ENCODE results near the gene C22orf31. TPM values are rescaled to one million over a fixed set of nuclear protein-coding genes. Genes with fewer than 3 reads are reported as not detected.

The C22orf31 gene
- not detected in 2 replicates for total RNA-seq

GRCh38 chr22:29061773-29062172 is at the start of gene C22orf31:
C22orf31 (minus strand) TSS chr22:29061831; CDS start chr22:29061792, 39 bp downstream.
- Mint-ChIP-seq H3K4me1 (peaks cover 1% of the 10 kb centered on the region), H3K27ac (no peak within 1 kb of the TSS), H3K27me3 (peaks cover 55% of the 10 kb centered on the region), H3K4me3 (no peak within 1 kb of the TSS), H3K9me3 (no peaks in the 10 kb centered on the region), H3K36me3 (ENCODE audit: low read depth) (no peaks in the 10 kb centered on the region)
- intact Hi-C loops (cut with micrococcal nuclease) = no loop called here
- DNase-seq = no peak

- no peaks in the 10 kb centered on the region for H3K36me3 Mint-ChIP-seq (ENCODE audit: low read depth)
- H3K27me3 Mint-ChIP-seq = peaks cover 21% of the 10 kb centered on the region
- no peaks in the 10 kb centered on the region for H3K9me3 Mint-ChIP-seq
- intact Hi-C loops (cut with micrococcal nuclease) = no loop called here
- H3K4me1 Mint-ChIP-seq = no peaks in the 10 kb centered on the region
- no peak overlapping the region for H3K27ac Mint-ChIP-seq
- DNase-seq = no peak
- no peak overlapping the region for H3K4me3 Mint-ChIP-seq
Observed at GRCh38 chr22:29110946-29111345, 49.3 kb upstream of the C22orf31 start.

GRCh38 chr22:29109822-29110221 is 48.2 kb upstream of the C22orf31 start:
- no peak overlapping the region for H3K4me3 Mint-ChIP-seq
- no peaks in the 10 kb centered on the region for H3K36me3 Mint-ChIP-seq (ENCODE audit: low read depth)
- no peaks in the 10 kb centered on the region for H3K9me3 Mint-ChIP-seq
- intact Hi-C loops (cut with micrococcal nuclease) = no loop called here
- peaks cover 19% of the 10 kb centered on the region for H3K27me3 Mint-ChIP-seq
- H3K4me1 Mint-ChIP-seq = no peaks in the 10 kb centered on the region
- H3K27ac Mint-ChIP-seq = no peak overlapping the region
- DNase-seq = no peak

- Mint-ChIP-seq H3K36me3 (ENCODE audit: low read depth) (no peaks in the 10 kb centered on the region), H3K4me3 (no peak overlapping the region), H3K27me3 (peaks cover 18% of the 10 kb centered on the region), H3K9me3 (no peaks in the 10 kb centered on the region), H3K27ac (no peak overlapping the region), H3K4me1 (no peaks in the 10 kb centered on the region)
- intact Hi-C loops (cut with micrococcal nuclease) = no loop called here
- DNase-seq = no peak
Observed at GRCh38 chr22:29108137-29108536, 46.5 kb upstream of the C22orf31 start.

- Mint-ChIP-seq H3K36me3 (ENCODE audit: low read depth) (no peaks in the 10 kb centered on the region), H3K27ac (no peak overlapping the region), H3K4me1 (no peaks in the 10 kb centered on the region), H3K27me3 (peaks cover 25% of the 10 kb centered on the region), H3K4me3 (no peak overlapping the region), H3K9me3 (no peaks in the 10 kb centered on the region)
- intact Hi-C loops (cut with micrococcal nuclease) = no loop called here
- DNase-seq = no peak
Observed at GRCh38 chr22:29106839-29107238, 45.2 kb upstream of the C22orf31 start.

- no peak overlapping the region for H3K27ac Mint-ChIP-seq
- no peak overlapping the region for H3K4me3 Mint-ChIP-seq
- H3K9me3 Mint-ChIP-seq = no peaks in the 10 kb centered on the region
- intact Hi-C loops (cut with micrococcal nuclease) = no loop called here
- no peak for DNase-seq
- H3K36me3 Mint-ChIP-seq (ENCODE audit: low read depth) = no peaks in the 10 kb centered on the region
- H3K27me3 Mint-ChIP-seq = peaks cover 25% of the 10 kb centered on the region
- H3K4me1 Mint-ChIP-seq = no peaks in the 10 kb centered on the region
Observed at GRCh38 chr22:29105468-29105867, 43.8 kb upstream of the C22orf31 start.

- Mint-ChIP-seq H3K36me3 (ENCODE audit: low read depth) (no peaks in the 10 kb centered on the region), H3K4me1 (no peaks in the 10 kb centered on the region), H3K27ac (no peak overlapping the region), H3K27me3 (peaks cover 22% of the 10 kb centered on the region), H3K9me3 (no peaks in the 10 kb centered on the region), H3K4me3 (no peak overlapping the region)
- DNase-seq = no peak
- intact Hi-C loops (cut with micrococcal nuclease) = no loop called here
Observed at GRCh38 chr22:29103121-29103520, 41.5 kb upstream of the C22orf31 start.

GRCh38 chr22:29102300-29102699 is 40.7 kb upstream of the C22orf31 start:
- Mint-ChIP-seq H3K4me3 (no peak overlapping the region), H3K27ac (no peak overlapping the region), H3K9me3 (no peaks in the 10 kb centered on the region), H3K27me3 (peaks cover 23% of the 10 kb centered on the region), H3K36me3 (ENCODE audit: low read depth) (no peaks in the 10 kb centered on the region), H3K4me1 (no peaks in the 10 kb centered on the region)
- intact Hi-C loops (cut with micrococcal nuclease) = no loop called here
- no peak for DNase-seq

GRCh38 chr22:29098296-29098695 is 36.7 kb upstream of the C22orf31 start:
- H3K4me1 Mint-ChIP-seq = no peaks in the 10 kb centered on the region
- H3K9me3 Mint-ChIP-seq = no peaks in the 10 kb centered on the region
- no peak overlapping the region for H3K4me3 Mint-ChIP-seq
- DNase-seq = no peak
- intact Hi-C loops (cut with micrococcal nuclease) = no loop called here
- H3K27me3 Mint-ChIP-seq = peaks cover 19% of the 10 kb centered on the region
- no peaks in the 10 kb centered on the region for H3K36me3 Mint-ChIP-seq (ENCODE audit: low read depth)
- no peak overlapping the region for H3K27ac Mint-ChIP-seq

- H3K36me3 Mint-ChIP-seq (ENCODE audit: low read depth) = no peaks in the 10 kb centered on the region
- no peaks in the 10 kb centered on the region for H3K4me1 Mint-ChIP-seq
- H3K4me3 Mint-ChIP-seq = no peak overlapping the region
- H3K9me3 Mint-ChIP-seq = no peaks in the 10 kb centered on the region
- H3K27ac Mint-ChIP-seq = no peak overlapping the region
- peaks cover 15% of the 10 kb centered on the region for H3K27me3 Mint-ChIP-seq
- intact Hi-C loops (cut with micrococcal nuclease) = no loop called here
- DNase-seq = no peak
Observed at GRCh38 chr22:29096736-29097669, 35.4 kb upstream of the C22orf31 start.

- no peak for DNase-seq
- Mint-ChIP-seq H3K4me1 (no peaks in the 10 kb centered on the region), H3K36me3 (ENCODE audit: low read depth) (no peaks in the 10 kb centered on the region), H3K27me3 (peaks cover 19% of the 10 kb centered on the region), H3K4me3 (no peak overlapping the region), H3K9me3 (no peaks in the 10 kb centered on the region), H3K27ac (no peak overlapping the region)
- intact Hi-C loops (cut with micrococcal nuclease) = no loop called here
Observed at GRCh38 chr22:29095459-29095858, 33.8 kb upstream of the C22orf31 start.

- no peaks in the 10 kb centered on the region for H3K36me3 Mint-ChIP-seq (ENCODE audit: low read depth)
- intact Hi-C loops (cut with micrococcal nuclease) = no loop called here
- H3K27me3 Mint-ChIP-seq = peaks cover 27% of the 10 kb centered on the region
- no peaks in the 10 kb centered on the region for H3K4me1 Mint-ChIP-seq
- no peak overlapping the region for H3K4me3 Mint-ChIP-seq
- H3K9me3 Mint-ChIP-seq = no peaks in the 10 kb centered on the region
- no peak overlapping the region for H3K27ac Mint-ChIP-seq
- no peak for DNase-seq
Observed at GRCh38 chr22:29093501-29094300, 32.1 kb upstream of the C22orf31 start.

- intact Hi-C loops (cut with micrococcal nuclease) = no loop called here
- Mint-ChIP-seq H3K9me3 (no peaks in the 10 kb centered on the region), H3K4me3 (no peak overlapping the region), H3K36me3 (ENCODE audit: low read depth) (no peaks in the 10 kb centered on the region), H3K4me1 (no peaks in the 10 kb centered on the region), H3K27ac (no peak overlapping the region), H3K27me3 (peaks cover 28% of the 10 kb centered on the region)
- DNase-seq = no peak
Observed at GRCh38 chr22:29093030-29093429, 31.4 kb upstream of the C22orf31 start.

- H3K27ac Mint-ChIP-seq = no peak overlapping the region
- H3K9me3 Mint-ChIP-seq = no peaks in the 10 kb centered on the region
- H3K36me3 Mint-ChIP-seq (ENCODE audit: low read depth) = no peaks in the 10 kb centered on the region
- DNase-seq = no peak
- H3K27me3 Mint-ChIP-seq = peaks cover 27% of the 10 kb centered on the region
- H3K4me1 Mint-ChIP-seq = no peaks in the 10 kb centered on the region
- intact Hi-C loops (cut with micrococcal nuclease) = no loop called here
- no peak overlapping the region for H3K4me3 Mint-ChIP-seq
Observed at GRCh38 chr22:29092243-29092642, 30.6 kb upstream of the C22orf31 start.
